ENCODE results near the gene USP4. TPM values are rescaled to one million over a fixed set of nuclear protein-coding genes. Genes with fewer than 3 reads are reported as not detected.

The USP4 gene
- total and polyA plus RNA-seq, 8 donors, result 57.7 to 77.1 (median 73.0) TPM

- intact Hi-C loops (cut with DNase I), result no loop called here
- no peaks in the 10 kb centered on the region for H3K27me3 ChIP-seq
- TF ChIP-seq, protein P1, sequence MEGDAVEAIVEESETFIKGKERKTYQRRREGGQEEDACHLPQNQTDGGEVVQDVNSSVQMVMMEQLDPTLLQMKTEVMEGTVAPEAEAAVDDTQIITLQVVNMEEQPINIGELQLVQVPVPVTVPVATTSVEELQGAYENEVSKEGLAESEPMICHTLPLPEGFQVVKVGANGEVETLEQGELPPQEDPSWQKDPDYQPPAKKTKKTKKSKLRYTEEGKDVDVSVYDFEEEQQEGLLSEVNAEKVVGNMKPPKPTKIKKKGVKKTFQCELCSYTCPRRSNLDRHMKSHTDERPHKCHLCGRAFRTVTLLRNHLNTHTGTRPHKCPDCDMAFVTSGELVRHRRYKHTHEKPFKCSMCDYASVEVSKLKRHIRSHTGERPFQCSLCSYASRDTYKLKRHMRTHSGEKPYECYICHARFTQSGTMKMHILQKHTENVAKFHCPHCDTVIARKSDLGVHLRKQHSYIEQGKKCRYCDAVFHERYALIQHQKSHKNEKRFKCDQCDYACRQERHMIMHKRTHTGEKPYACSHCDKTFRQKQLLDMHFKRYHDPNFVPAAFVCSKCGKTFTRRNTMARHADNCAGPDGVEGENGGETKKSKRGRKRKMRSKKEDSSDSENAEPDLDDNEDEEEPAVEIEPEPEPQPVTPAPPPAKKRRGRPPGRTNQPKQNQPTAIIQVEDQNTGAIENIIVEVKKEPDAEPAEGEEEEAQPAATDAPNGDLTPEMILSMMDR (IDR thresholded peaks at IDR 0.05), result no peak
- H3K27ac ChIP-seq, result no peak overlapping the region
- no peak for ATAC-seq
- H3K4me3 ChIP-seq, result no peak overlapping the region
- peaks cover 0 to 50% of the 10 kb centered on the region in 2 donors for H3K36me3 ChIP-seq
- DNase-seq, result no peak
- H3K9me3 ChIP-seq, result no peaks in the 10 kb centered on the region
- no peaks in the 10 kb centered on the region for H3K4me1 ChIP-seq
Observed at GRCh38 chr3:49270156-49270500, 69.7 kb downstream of the USP4 start.

- H3K36me3 ChIP-seq, result peaks cover 0 to 50% of the 10 kb centered on the region in 2 donors
- DNase-seq (no peak), ATAC-seq (no peak)
- H3K4me1 ChIP-seq, result no peaks in the 10 kb centered on the region
- H3K4me3 ChIP-seq, result no peak overlapping the region
- no peak overlapping the region for H3K27ac ChIP-seq
- no peaks in the 10 kb centered on the region for H3K9me3 ChIP-seq
- intact Hi-C loops (cut with DNase I), result no loop called here
- TF ChIP-seq, protein P1 (IDR thresholded peaks at IDR 0.05), result no peak
- no peaks in the 10 kb centered on the region for H3K27me3 ChIP-seq
Observed at GRCh38 chr3:49269443-49270155, 70.3 kb downstream of the USP4 start.

DNA sequence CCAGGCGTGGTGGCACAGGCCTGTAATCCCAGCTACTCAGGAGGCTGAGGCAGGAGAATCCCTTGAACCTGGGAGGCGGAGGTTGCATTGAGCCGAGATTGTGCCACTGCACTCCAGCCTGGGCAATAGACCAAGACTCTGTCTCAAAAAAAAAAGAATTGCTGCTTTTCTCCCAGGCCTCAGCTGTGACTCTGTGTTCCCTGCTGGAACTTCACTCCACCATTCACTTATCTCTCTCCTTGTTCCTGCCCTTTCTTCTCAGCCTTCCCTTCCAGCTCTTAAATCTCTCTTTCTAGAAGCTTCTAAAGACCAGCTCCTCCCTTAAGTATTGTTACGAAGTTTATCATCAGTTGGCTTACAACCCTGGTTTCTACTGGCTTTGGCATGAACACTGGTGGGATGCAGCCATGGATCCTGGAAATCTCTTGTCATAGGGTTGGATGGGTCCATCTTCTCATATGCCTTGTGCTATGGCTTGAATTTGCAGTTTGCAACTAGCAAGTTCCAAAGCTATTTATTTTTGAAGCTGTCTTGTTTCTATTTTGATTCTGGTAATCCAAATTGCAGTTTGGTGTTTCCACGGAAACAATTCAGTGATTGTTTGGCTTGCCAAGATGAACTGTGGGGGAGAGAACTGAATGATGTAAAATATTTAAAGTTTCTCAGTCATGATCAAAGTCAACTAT, 73.3 kb downstream of the USP4 start:
- intact Hi-C loops (cut with DNase I), result no loop called here
- H3K4me1 ChIP-seq, result no peaks in the 10 kb centered on the region
- peaks cover 0 to 31% of the 10 kb centered on the region in 2 donors for H3K36me3 ChIP-seq
- H3K9me3 ChIP-seq, result no peaks in the 10 kb centered on the region
- no peak overlapping the region for H3K4me3 ChIP-seq
- DNase-seq (peak in 2 of 4 donors; percentile 22 to 25), ATAC-seq (peak; percentile 27)
- H3K27ac ChIP-seq, result peak overlapping the region in 1 of 2 donors; percentile 65
- TF ChIP-seq, protein P1 (IDR thresholded peaks at IDR 0.05), result no peak
- H3K27me3 ChIP-seq, result no peaks in the 10 kb centered on the region

DNA sequence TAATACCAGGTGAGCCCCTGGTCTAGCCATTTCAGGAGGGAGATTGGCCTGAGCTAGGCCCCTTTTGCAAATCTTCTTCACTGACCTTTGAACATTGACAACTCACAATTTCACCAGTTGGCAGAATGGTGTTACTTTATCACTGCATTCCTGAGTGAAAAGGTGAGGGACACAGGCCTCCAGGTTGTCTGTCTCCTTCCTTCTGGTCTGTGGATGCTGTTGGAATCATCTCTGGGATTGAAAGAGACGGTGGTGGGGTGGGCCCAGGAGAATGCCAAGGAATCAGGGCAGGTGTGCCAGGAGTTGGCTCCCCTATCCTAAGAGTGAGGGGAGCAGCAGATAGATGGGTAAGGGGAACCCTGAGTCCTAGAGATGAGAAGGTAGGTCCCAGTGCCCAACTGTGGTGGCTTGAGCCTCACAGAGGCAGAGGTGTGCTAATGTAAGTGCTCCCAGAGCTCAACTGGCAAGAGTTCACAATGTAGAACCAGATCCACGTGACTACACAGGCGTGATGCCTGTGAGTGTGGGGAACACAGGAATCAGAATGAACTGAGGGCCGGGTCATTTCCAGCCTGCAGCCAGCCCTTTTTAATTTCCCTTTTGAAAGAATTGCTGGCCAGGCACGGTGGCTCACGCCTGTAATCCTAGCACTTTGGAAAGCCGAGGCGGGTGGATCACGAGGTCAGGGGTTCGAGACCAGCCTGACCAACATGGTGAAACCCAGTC, 74.0 kb downstream of the USP4 start:
- Histone ChIP-seq H3K4me1 (no peaks in the 10 kb centered on the region), H3K27me3 (no peaks in the 10 kb centered on the region), H3K27ac (peak overlapping the region in 1 of 2 donors; percentile 65), H3K36me3 (peaks cover 0 to 24% of the 10 kb centered on the region in 2 donors), H3K4me3 (no peak overlapping the region), H3K9me3 (no peaks in the 10 kb centered on the region)
- no peak for ATAC-seq
- TF ChIP-seq, protein P1 (IDR thresholded peaks at IDR 0.05), result no peak
- no peak for DNase-seq
- intact Hi-C loops (cut with DNase I), result no loop called here
